Measurements from ENCODE around the gene SLC23A3.

GRCh38 chr2:219174146-219174545 is 4.3 kb upstream of the SLC23A3 start:
- no peak for TF ChIP-seq ZNF70 (CRISPR knock-in tag; IDR thresholded peaks at IDR 0.05)
- no peak for TF ChIP-seq GLIS3 (CRISPR knock-in tag; IDR thresholded peaks at IDR 0.05)
- TF ChIP-seq ZFP30 (CRISPR knock-in tag; IDR thresholded peaks at IDR 0.05): no peak
- no peak for TF ChIP-seq SNAI2 (CRISPR knock-in tag; IDR thresholded peaks at IDR 0.05)
- TF ChIP-seq TOX (CRISPR knock-in tag; IDR thresholded peaks at IDR 0.05; ENCODE audit: borderline replicate concordance): no peak
- TF ChIP-seq POU6F1 (CRISPR knock-in tag; IDR thresholded peaks at IDR 0.05; ENCODE audit: borderline replicate concordance, low read depth): no peak
- TF ChIP-seq ARNTL (CRISPR knock-in tag; IDR thresholded peaks at IDR 0.05; ENCODE audit: borderline replicate concordance, low read depth): no peak
- no peak for TF ChIP-seq CSRNP3 (CRISPR knock-in tag; IDR thresholded peaks at IDR 0.05)
- TF ChIP-seq RARB (CRISPR knock-in tag; IDR thresholded peaks at IDR 0.05): no peak
- no peak for TF ChIP-seq ZNF565 (CRISPR knock-in tag; conservative IDR thresholded peaks at IDR 0.05; ENCODE audit: low read depth)
- TF ChIP-seq ZFP3 (CRISPR knock-in tag; IDR thresholded peaks at IDR 0.05): no peak
- no peak for TF ChIP-seq ZC3H10 (CRISPR knock-in tag; IDR thresholded peaks at IDR 0.05)
